WTC11 (cell line): ENCODE data around the gene CLIC6. TPM values are rescaled to one million over a fixed set of nuclear protein-coding genes. Genes with fewer than 3 reads are reported as not detected.

Source experiments
- ATAC-seq: fragments of 200-7000 bp; cut with Tn5 transposase; 2 replicates; pipeline ENCODE4 v1.10.0; 2021; ENCODE audit warnings: mild to moderate bottlenecking, moderate library complexity
- CTCF ChIA-PET: fragments of 300-600 bp; sonication (Branson Sonifier 250); formaldehyde crosslinking; loops from one replicate; lab custom pipeline; 2021; ENCODE audit warnings: antibody characterized with exemption; lab: Charles Lee
- POLR2A ChIA-PET: fragments of 350-600 bp; sonication (Branson Sonifier 250); formaldehyde crosslinking; loops from one replicate; lab custom pipeline; 2021; ENCODE audit warnings: antibody characterized with exemption; lab: Charles Lee
- DNase-seq: peaks from one replicate; pipeline ENCODE4 v3.0.0; 2021; ENCODE audit warnings: low spot score
- H3K27ac Mint-ChIP-seq: 2 replicates; pipeline ENCODE4 v1.8.0; 2021; ENCODE audit warnings: mixed read lengths
- H3K27me3 Mint-ChIP-seq: 2 replicates; pipeline ENCODE4 v1.8.0; 2021; ENCODE audit warnings: low read depth, mild to moderate bottlenecking, moderate library complexity, mixed read lengths
- H3K36me3 Mint-ChIP-seq: 2 replicates; pipeline ENCODE4 v1.8.0; 2021; ENCODE audit warnings: mixed read lengths
- H3K4me1 Mint-ChIP-seq: 2 replicates; pipeline ENCODE4 v1.8.0; 2022; ENCODE audit warnings: mixed read lengths
- H3K4me3 Mint-ChIP-seq: 2 replicates; pipeline ENCODE4 v1.8.0; 2021; ENCODE audit warnings: mild to moderate bottlenecking, moderate library complexity, mixed read lengths
- H3K9me3 Mint-ChIP-seq: 2 replicates; pipeline ENCODE4 v1.8.0; 2021; ENCODE audit warnings: mixed read lengths
- CTCF ChIP-seq: fragments of 200-600 bp; IDR thresholded peaks from 2 replicates; pipeline ENCODE4 v1.8.0; 2022; ENCODE audit warnings: antibody characterized with exemption
- E2F1 ChIP-seq: sonication (generic); formaldehyde crosslinking; IDR thresholded peaks from 2 replicates; pipeline ENCODE4 v1.8.0; 2022; ENCODE audit warnings: mild to moderate bottlenecking, missing genetic modification reagents
- ESRRA ChIP-seq: sonication (generic); formaldehyde crosslinking; IDR thresholded peaks from 2 replicates; pipeline ENCODE4 v1.8.1; 2022; ENCODE audit warnings: mild to moderate bottlenecking, missing genetic modification reagents, borderline replicate concordance
- FOXJ3 ChIP-seq: sonication (generic); formaldehyde crosslinking; IDR thresholded peaks from 2 replicates; pipeline ENCODE4 v1.9.0; 2021; ENCODE audit warnings: missing genetic modification reagents, mild to moderate bottlenecking, borderline replicate concordance
- MXD4 ChIP-seq: fragments of 250-450 bp; sonication (Bioruptor Pico); IDR thresholded peaks from 2 replicates; pipeline ENCODE4 v1.8.0; 2021; ENCODE audit warnings: mild to moderate bottlenecking, moderate library complexity, borderline replicate concordance
- MYBL2 ChIP-seq: sonication (generic); formaldehyde crosslinking; IDR thresholded peaks from 2 replicates; pipeline ENCODE4 v1.8.1; 2023; ENCODE audit warnings: mild to moderate bottlenecking, moderate library complexity, missing genetic modification reagents
- NR2C2 ChIP-seq: sonication (generic); formaldehyde crosslinking; IDR thresholded peaks from 2 replicates; pipeline ENCODE4 v1.8.0; 2022; ENCODE audit warnings: mild to moderate bottlenecking, missing genetic modification reagents
- OVOL2 ChIP-seq: fragments of 250-450 bp; sonication (Bioruptor Pico); IDR thresholded peaks from 2 replicates; pipeline ENCODE4 v1.9.0; 2021; ENCODE audit warnings: mild to moderate bottlenecking, borderline replicate concordance
- PREB ChIP-seq: sonication (generic); formaldehyde crosslinking; IDR thresholded peaks from 2 replicates; pipeline ENCODE4 v1.8.1; 2022; ENCODE audit warnings: mild to moderate bottlenecking, missing genetic modification reagents, moderate library complexity, borderline replicate concordance
- RORB ChIP-seq: fragments of 250-450 bp; sonication (Bioruptor Pico); IDR thresholded peaks from 2 replicates; pipeline ENCODE4 v1.9.0; 2021; ENCODE audit warnings: mild to moderate bottlenecking
- USF1 ChIP-seq: sonication (generic); formaldehyde crosslinking; IDR thresholded peaks from 2 replicates; pipeline ENCODE4 v1.8.0; 2022; ENCODE audit warnings: mild to moderate bottlenecking, missing genetic modification reagents
- ZBTB21 ChIP-seq: sonication (generic); formaldehyde crosslinking; IDR thresholded peaks from 2 replicates; pipeline ENCODE4 v1.8.1; 2023; ENCODE audit warnings: mild to moderate bottlenecking, missing genetic modification reagents, borderline replicate concordance
- ZNF138 ChIP-seq: sonication (generic); formaldehyde crosslinking; conservative IDR thresholded peaks from 2 replicates; pipeline ENCODE4 v1.8.1; 2022; ENCODE audit warnings: mild to moderate bottlenecking, moderate library complexity, missing genetic modification reagents
- ZNF263 ChIP-seq: sonication (generic); formaldehyde crosslinking; IDR thresholded peaks from 2 replicates; pipeline ENCODE4 v1.8.1; 2022; ENCODE audit warnings: low read depth, mild to moderate bottlenecking, moderate library complexity, missing genetic modification reagents
- ZNF396 ChIP-seq: fragments of 250-450 bp; sonication (Bioruptor Pico); IDR thresholded peaks from 2 replicates; pipeline ENCODE4 v1.8.0; 2021; ENCODE audit warnings: mild to moderate bottlenecking, moderate library complexity, borderline replicate concordance
- ZNF671 ChIP-seq: fragments of 250-450 bp; sonication (Bioruptor Pico); IDR thresholded peaks from 2 replicates; pipeline ENCODE4 v1.8.0; 2021; ENCODE audit warnings: mild to moderate bottlenecking
- total RNA-seq: library from RNA; stranded (reverse); gene quantifications from 3 replicates; pipeline ENCODE4 v1.2.3, GENCODE V29; 2021
- TF ChIP-seq, protein P1 (sequence below): fragments of 250-450 bp; sonication (Bioruptor Pico); IDR thresholded peaks from 2 replicates; pipeline ENCODE4 v1.9.0; 2021; ENCODE audit warnings: mild to moderate bottlenecking
- TF ChIP-seq, protein P2 (sequence below): fragments of 250-450 bp; sonication (Bioruptor Pico); IDR thresholded peaks from 2 replicates; pipeline ENCODE4 v1.9.0; 2021; ENCODE audit warnings: mild to moderate bottlenecking
- TF ChIP-seq, protein P3 (sequence below): fragments of 250-450 bp; sonication (Bioruptor Pico); conservative IDR thresholded peaks from 2 replicates; pipeline ENCODE4 v1.9.0; 2021; ENCODE audit warnings: mild to moderate bottlenecking

CLIC6 gene
- total RNA-seq, 1 experiment from 2014 or later, result 1.8 TPM

DNA sequence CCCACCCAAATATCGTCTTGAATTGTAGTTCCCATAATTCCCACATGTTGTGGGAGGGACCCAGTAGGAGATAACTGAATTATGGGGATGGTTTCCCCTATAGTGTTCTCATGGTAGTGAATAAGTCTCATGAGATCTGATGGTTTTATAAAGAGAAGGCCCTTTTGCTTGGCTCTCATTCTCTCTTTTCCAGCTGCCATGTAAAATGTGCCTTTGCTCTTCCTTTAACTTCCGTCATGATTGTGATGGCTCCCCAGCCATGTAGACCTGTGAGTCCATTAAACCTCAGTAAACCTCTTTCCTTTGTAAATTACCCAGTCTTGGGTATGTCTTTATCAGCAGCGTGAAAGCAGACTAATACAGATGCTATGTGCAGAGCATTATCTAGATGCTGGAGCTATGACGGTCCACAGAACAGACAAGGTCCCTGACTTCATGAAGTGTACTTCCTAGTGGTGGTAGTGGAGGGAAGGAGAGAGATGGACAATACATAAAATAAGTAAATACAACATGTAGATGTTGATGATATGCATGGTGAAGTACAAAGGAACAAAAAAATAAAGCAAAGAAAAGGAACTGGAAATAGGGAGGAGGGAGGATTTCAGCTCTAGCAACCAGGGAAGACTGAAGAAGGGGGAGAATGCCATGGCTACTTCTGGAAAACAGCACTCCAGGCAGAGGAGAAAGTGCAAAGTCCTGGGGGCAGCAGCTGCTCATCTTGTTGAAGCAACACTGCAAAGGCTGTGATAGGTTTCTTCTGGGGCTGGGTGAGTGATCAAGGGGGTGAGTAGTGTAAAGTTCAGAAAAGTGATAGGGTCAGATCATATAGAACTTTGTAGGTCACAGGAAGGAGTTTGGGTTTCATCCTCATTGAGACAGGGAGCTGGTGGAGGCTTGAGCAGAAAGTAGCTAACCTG is 47.1 kb upstream of the CLIC6 start:
- no peak for ATAC-seq
- no peaks in the 10 kb centered on the region for H3K4me1 Mint-ChIP-seq
- H3K9me3 Mint-ChIP-seq, result peaks cover 7% of the 10 kb centered on the region
- no peaks in the 10 kb centered on the region for H3K36me3 Mint-ChIP-seq
- DNase-seq, result no peak
- peaks cover 7% of the 10 kb centered on the region for H3K27me3 Mint-ChIP-seq
- no peak overlapping the region for H3K4me3 Mint-ChIP-seq
- ChIA-PET CTCF (interaction anchor here (2.5 kb wide), 1 partner anchor 18 kb away, joined by 7 read pairs; no protein-coding TSS in a partner anchor), POLR2A (no interaction called here)
- no peak overlapping the region for H3K27ac Mint-ChIP-seq
- TF ChIP-seq OVOL2 (CRISPR knock-in tag) (no peak), ZNF671 (CRISPR knock-in tag) (no peak), MXD4 (CRISPR knock-in tag) (no peak), RORB (no peak), PREB (CRISPR knock-in tag) (no peak), USF1 (CRISPR knock-in tag) (no peak), E2F1 (CRISPR knock-in tag) (no peak), CTCF (no peak), FOXJ3 (no peak), ESRRA (no peak), ZNF263 (CRISPR knock-in tag) (no peak), MYBL2 (CRISPR knock-in tag) (no peak)
- TF ChIP-seq, protein P1, sequence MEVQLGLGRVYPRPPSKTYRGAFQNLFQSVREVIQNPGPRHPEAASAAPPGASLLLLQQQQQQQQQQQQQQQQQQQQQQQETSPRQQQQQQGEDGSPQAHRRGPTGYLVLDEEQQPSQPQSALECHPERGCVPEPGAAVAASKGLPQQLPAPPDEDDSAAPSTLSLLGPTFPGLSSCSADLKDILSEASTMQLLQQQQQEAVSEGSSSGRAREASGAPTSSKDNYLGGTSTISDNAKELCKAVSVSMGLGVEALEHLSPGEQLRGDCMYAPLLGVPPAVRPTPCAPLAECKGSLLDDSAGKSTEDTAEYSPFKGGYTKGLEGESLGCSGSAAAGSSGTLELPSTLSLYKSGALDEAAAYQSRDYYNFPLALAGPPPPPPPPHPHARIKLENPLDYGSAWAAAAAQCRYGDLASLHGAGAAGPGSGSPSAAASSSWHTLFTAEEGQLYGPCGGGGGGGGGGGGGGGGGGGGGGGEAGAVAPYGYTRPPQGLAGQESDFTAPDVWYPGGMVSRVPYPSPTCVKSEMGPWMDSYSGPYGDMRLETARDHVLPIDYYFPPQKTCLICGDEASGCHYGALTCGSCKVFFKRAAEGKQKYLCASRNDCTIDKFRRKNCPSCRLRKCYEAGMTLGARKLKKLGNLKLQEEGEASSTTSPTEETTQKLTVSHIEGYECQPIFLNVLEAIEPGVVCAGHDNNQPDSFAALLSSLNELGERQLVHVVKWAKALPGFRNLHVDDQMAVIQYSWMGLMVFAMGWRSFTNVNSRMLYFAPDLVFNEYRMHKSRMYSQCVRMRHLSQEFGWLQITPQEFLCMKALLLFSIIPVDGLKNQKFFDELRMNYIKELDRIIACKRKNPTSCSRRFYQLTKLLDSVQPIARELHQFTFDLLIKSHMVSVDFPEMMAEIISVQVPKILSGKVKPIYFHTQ (CRISPR knock-in tag), result no peak
- TF ChIP-seq, protein P2, sequence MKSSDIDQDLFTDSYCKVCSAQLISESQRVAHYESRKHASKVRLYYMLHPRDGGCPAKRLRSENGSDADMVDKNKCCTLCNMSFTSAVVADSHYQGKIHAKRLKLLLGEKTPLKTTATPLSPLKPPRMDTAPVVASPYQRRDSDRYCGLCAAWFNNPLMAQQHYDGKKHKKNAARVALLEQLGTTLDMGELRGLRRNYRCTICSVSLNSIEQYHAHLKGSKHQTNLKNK (CRISPR knock-in tag), result no peak
- TF ChIP-seq, all 79 proteins: peak for 0

DNA sequence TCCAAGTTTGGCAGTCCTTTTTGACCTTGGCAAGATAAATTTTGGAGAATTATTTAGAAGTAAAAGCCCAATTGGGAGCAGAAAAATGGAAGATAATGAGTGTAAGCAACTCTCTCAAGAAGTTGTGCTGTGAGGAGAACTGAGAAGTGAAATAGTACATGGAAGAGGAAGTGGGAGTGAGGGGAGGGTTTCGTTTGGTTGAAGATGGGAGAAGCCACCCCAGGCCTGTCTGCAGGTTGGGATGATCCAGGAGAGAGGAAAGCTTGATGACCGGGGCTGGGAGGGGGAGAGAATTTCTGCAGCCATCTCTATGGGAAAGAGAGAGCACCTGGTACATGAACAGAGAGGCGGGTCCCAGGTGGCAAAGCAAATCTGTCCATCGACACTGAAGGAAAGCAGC is 45.3 kb upstream of the CLIC6 start:
- ATAC-seq (no peak), DNase-seq (no peak)
- Mint-ChIP-seq H3K4me1 (no peaks in the 10 kb centered on the region), H3K27me3 (peaks cover 3% of the 10 kb centered on the region; the same call in 1 of the 2 replicates), H3K4me3 (no peak overlapping the region), H3K36me3 (no peaks in the 10 kb centered on the region), H3K27ac (no peak overlapping the region), H3K9me3 (peaks cover 7% of the 10 kb centered on the region)
- CTCF ChIA-PET, result interaction anchor here (2.5 kb wide), 1 partner anchor 20 kb away, joined by 7 read pairs; no protein-coding TSS in a partner anchor
- POLR2A ChIA-PET, result no interaction called here
- no peak for TF ChIP-seq NR2C2 (CRISPR knock-in tag)
- no peak for TF ChIP-seq ZBTB21 (CRISPR knock-in tag)
- no peak for TF ChIP-seq ZNF138 (CRISPR knock-in tag)
- TF ChIP-seq, protein P3, sequence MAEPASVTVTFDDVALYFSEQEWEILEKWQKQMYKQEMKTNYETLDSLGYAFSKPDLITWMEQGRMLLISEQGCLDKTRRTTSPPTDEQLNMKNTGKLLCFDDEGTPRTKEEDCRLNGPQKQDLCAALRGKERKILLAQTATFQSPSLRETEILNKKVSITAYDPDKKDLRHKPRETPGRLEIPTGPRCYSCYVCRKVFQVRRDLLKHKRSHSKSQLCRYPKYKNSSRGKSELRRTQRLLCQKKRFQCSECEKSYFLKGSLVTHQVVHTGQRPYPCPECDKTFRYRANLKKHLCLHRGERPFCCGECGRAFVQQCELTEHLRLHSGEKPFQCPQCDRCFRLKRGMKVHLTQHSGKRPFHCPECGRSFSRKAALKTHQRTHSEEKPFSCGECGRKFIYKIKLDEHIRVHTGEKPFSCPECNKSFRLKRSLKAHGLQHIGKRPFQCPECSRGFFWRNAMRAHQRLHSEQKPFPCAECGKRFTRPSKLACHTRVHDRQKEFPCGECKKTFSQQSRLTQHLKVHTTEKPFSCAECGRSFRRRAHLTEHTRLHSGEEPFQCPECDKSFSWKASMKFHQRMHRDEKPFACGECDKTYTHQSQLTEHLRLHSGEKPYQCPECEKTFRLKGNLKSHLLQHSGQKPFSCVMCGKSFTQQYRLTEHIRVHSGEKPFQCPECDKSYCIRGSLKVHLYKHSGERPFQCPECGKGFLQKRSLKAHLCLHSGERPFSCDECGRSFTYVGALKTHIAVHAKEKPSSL (CRISPR knock-in tag), result no peak
- TF ChIP-seq ZNF396 (CRISPR knock-in tag), result no peak
- no peak for TF ChIP-seq MXD4 (CRISPR knock-in tag)
- TF ChIP-seq E2F1 (CRISPR knock-in tag), result no peak
- TF ChIP-seq MYBL2 (CRISPR knock-in tag), result no peak
